GM18498 (cell line): ENCODE data around the gene MRPL55.

Source experiments
- ATAC-seq: cut with Tn5 transposase; IDR thresholded peaks from one replicate; pipeline ENCODE4 v1.9.1; 2021; ENCODE audit warnings: mild to moderate bottlenecking, moderate library complexity; ENCODE audit not compliant: unreplicated experiment

MRPL55 gene

DNA sequence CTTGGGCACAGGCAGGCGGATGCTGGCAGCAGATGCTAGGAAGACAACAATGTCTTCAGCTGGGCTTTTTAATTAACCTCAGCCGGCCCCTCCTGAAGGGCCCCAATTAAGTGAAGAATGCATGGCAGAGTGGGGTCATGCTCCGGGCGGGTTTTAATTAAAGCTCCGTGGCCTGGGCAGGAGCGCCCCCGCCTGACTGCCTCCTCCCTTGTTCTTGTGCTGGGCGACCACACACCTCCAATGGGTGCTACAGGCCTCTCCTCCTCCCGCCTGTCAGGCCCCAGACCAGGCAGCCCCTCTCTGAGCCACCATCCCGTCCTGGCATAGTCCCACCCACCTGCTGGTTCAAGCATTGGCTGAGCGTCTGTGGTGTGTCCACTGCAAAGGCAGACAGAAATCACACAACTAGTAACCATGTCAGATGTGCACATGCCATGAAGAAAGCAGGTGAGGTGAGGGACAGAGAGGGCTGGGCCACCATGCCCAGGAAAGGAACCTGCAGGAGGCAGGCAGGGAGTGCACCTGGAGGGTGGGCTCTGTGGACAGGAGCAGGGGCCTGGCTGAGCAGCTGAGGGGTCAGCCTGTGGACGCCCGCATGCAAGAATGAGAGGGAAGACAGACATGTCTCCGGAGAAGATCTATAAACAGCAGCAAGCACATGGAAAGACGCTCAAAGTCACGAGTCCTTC, 35.1 kb downstream of the MRPL55 start:
- ATAC-seq, result no peak

- ATAC-seq, result no peak
These were observed 35.8 kb downstream of the MRPL55 start for GRCh38 chr1:228073061-228073856.

GRCh38 chr1:228072658-228073043, 36.4 kb downstream of the MRPL55 start:
- no peak for ATAC-seq

- ATAC-seq, result no peak
These were observed 37.1 kb downstream of the MRPL55 start for GRCh38 chr1:228071839-228072657.

DNA sequence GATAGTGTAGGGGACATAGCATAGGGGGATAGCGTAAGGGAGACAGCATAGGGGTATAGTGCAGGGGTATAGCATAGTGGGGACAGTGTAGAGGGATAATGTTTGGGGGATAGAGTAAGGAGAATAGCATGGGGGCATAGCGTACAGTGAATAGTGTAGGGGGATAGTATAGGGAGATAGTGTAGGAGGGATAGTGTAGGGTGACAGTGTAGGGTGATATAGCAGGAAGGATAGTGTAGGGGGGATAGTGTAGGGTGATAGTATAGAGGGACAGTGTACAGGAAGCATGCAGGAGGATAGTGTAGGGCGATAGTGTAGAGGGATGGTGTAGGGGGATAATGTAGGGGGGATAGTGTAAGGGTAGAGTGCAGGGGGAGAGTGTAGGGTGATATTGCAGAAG, 38.2 kb downstream of the MRPL55 start:
- no peak for ATAC-seq

- ATAC-seq, result no peak
These were observed 38.9 kb downstream of the MRPL55 start for GRCh38 chr1:228070173-228070572.

- no peak for ATAC-seq
These were observed 40.7 kb downstream of the MRPL55 start for GRCh38 chr1:228068359-228068758.

DNA sequence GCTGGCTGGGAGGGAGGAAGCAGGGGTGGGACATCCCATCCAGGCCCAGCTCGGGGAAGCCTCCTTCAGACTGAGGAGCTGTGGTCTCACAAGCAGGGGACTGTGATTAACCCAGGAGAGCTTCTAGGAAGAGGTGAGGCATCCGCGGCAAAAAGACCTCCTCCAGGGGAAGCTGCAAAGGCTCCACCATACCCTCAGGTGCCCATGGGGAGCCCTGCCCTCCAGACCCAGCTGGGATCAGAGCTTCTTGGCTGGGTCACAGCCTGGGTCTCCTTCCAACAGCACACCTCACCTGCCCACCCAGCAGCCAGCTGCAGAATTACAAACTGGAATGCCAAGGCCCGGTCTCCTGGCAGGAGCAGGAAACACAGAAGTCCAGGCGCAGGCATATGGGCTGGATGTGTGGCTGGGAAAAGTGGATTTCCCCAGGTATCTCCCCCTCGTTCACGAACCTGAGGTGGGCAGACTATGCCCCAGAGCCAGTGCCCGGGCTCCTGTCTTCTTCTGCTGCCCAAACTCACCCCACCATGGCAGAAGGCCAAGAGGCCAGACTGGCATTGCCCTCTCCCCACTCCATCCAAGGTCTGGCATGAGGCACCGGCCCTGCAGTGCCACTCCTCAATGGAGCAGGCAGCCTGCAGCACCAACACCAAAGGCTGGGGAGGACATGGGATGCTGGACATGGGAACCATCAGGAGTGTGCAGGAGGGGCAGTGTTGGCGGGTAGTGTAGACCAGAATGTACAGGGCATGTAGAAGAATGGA, 42.0 kb downstream of the MRPL55 start:
- ATAC-seq, result no peak

DNA sequence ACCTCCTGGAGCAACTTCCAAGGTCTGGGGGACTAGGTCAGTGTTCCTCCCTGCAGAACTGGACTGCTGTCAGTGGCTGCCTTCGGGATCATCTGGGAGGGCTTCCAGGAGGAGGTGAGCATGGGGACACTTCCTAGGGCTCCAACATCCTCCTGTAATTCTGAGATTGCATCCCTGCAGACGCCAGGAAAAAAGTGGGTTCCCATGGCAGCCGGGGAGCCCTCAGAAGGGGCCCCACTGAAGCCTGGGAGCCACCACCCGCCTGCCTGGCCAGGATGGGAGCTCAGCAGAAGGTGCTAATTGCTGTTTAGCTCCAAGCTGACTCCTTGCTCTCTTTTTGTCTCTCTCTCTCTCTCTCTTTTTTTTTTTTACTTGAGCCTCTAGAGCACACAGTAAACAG, 42.7 kb downstream of the MRPL55 start:
- no peak for ATAC-seq

GRCh38 chr1:228065543-228066347, 43.4 kb downstream of the MRPL55 start:
- ATAC-seq, result no peak

- ATAC-seq, result no peak
These were observed 44.2 kb downstream of the MRPL55 start for GRCh38 chr1:228064741-228065542.

- ATAC-seq, result no peak
These were observed 44.8 kb downstream of the MRPL55 start for GRCh38 chr1:228064296-228064695.

GRCh38 chr1:228063251-228064191, 45.6 kb downstream of the MRPL55 start:
- no peak for ATAC-seq

DNA sequence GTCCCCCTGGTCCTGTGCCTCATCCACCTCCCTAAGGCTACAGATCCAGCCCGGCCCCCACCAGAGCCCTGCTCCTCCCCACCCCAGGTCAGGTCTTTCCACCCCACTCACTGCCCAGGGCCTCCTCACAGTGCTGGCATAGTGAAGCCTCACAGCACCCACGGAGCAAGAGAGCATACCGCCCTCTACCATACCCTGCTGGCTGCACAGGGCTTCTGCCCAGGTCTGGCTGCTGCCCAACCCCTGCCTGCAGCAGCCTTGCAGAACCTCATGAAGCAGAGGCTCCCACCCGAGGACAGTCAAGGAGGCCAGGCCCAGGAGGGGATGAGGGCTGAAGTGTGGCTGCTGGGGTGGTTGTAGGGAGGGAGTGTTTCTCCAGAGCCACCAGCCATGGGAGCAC, 46.3 kb downstream of the MRPL55 start:
- no peak for ATAC-seq

DNA sequence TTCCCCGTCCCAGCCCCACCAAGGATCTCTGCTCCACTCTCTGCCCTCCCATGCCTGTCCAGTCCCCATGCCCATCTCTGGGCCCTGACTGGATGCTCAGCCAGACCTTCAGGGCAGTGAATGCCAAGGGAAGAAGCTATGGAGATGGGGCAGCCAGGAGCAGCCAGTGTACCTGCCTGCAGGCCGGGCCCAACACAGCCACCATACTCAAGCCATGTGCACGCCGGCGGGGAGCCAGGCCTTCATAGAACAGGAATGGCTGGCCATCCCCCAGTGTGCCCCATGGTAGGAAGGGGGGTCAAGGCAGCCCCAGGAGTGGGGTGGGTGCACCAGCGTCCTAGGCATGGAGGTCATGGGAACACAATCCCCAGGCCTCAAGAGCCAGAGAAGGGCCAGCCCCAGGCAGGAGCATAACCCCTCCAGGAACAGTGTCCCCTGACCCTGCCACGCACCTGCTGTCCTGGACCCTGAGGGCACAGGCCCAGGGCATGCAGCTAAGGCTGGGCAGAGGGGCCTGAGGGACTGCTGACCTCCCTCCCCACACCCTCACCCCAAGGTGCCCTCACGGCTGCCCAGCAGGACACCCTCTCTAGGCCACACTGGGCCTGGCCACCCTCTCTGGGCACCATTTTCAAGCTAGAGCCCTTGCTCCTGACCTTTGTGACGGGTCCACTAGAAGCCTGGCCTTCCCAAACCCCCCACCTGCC, 46.9 kb downstream of the MRPL55 start:
- no peak for ATAC-seq

DNA sequence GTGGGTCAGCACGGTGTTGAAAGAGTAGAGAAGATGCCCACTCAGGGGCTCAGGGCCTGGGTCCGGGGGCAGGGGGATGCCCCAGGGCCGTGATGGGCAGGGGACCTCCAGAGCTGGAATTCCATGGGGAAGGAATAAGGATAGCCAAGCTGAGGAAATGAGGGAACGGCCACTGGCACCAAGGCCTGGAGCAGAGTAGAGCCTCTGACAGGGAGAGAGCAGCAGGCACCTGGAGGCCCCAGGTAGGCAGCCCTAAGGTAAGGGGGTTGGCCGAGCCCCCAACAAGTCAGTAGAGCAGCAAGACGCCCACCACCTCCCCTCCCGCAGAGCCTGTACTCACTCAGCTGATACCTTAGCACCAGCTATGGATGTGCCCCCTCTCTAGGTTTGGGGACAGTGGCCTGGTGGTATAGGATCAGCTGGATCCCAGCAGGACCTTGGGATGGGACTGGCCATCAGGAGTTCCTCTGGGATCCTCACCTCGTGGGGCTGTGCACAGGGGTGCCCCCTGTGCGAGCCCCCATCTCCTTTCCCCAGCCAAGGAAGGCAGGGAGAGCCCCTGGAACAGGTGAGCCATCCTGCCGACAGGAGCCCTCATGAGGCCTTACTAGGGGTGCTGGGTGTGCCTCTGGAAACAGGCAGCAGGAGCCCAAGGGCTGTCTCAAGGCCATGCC, 47.6 kb downstream of the MRPL55 start:
- ATAC-seq, result no peak
